Aorta (tissue), 5 donors: ENCODE results near the gene B3GAT3. TPM values are rescaled to one million over a fixed set of nuclear protein-coding genes. Genes with fewer than 3 reads are reported as not detected.
A peak's percentile ranks its signal among the peaks of the same experiment; 100 is the strongest.

Experiments
- ATAC-seq: fragments of 200-7000 bp; cut with Tn5 transposase; one replicate; pipeline ENCODE4 v1.9.1; 2022; ENCODE audit warnings: moderate library complexity; ENCODE audit not compliant: low FRiP score
- DNase-seq, 2 donors: peaks; one replicate each; pipeline ENCODE4 v3.0.0-alpha.2; 2020
- H3K27ac ChIP-seq, 2 donors: one replicate each; pipeline ENCODE4 v1.5.1; 2013; ENCODE audit warnings: low read length in 2 of 2, mild to moderate bottlenecking in 2 of 2, moderate library complexity in 2 of 2, control low read depth in 1 of 2, inconsistent platforms in 1 of 2, low read depth in 1 of 2
- H3K27me3 ChIP-seq, 2 donors: one replicate each; pipeline ENCODE4 v1.6.1; 2013; ENCODE audit warnings: control low read depth in 1 of 2, low read length in 1 of 2, mild to moderate bottlenecking in 1 of 2, moderate library complexity in 1 of 2; ENCODE audit not compliant: insufficient read depth in 2 of 2, control insufficient read depth in 1 of 2
- H3K36me3 ChIP-seq, 2 donors: one replicate each; pipeline ENCODE4 v1.6.1; 2013; ENCODE audit warnings: control low read depth in 1 of 2, low read length in 1 of 2, mild to moderate bottlenecking in 1 of 2; ENCODE audit not compliant: insufficient read depth in 2 of 2, control insufficient read depth in 1 of 2
- H3K4me1 ChIP-seq, 2 donors: one replicate each; pipeline ENCODE4 v1.6.1; 2013; ENCODE audit warnings: low read length in 2 of 2, control low read depth in 1 of 2, mild to moderate bottlenecking in 1 of 2, moderate library complexity in 1 of 2; ENCODE audit not compliant: insufficient read depth in 2 of 2, control insufficient read depth in 1 of 2
- H3K4me3 ChIP-seq, 2 donors: one replicate each; pipeline ENCODE4 v1.5.1; 2013; ENCODE audit warnings: low read length in 2 of 2, control low read depth in 1 of 2, mild to moderate bottlenecking in 1 of 2
- H3K9me3 ChIP-seq: one replicate; pipeline ENCODE4 v1.6.1; 2013; ENCODE audit warnings: mild to moderate bottlenecking, low read length; ENCODE audit not compliant: control insufficient read depth
- whole genome bisulfite sequencing, 2 donors: extraction: QIAGEN DNeasy Blood & Tissue Kit; methylation state at CpG; one replicate each; pipeline ENCODE4 v1.1.7; 2013; 5-methylcytosine and 5-hydroxymethylcytosine counted together
- intact Hi-C, 2 donors: fragments of 100-400 bp; cut with DNase I; formaldehyde crosslinking; loops; one replicate each; pipeline versions ENCODE4 v1.14.2 to v1.15.0; 2022
- polyA plus RNA-seq, 2 donors: library from polyadenylated mRNA; stranded (reverse); fragments of 200-250 nt; gene quantifications; one replicate each; pipeline ENCODE4 v1.2.3, GENCODE V29; 2013
- total RNA-seq, 2 donors: library from RNA; stranded (reverse); fragmentation: NEBNext Ultra II Directional; extraction: Animal tissue kit (Norgen Biotek cat#: 25700); gene quantifications; one replicate each; pipeline ENCODE4 v1.2.1, GENCODE V29; 2021
- donor health status: healthy with polysubstance abuse.
- donor health status: Bipolar disorder and iron deficiency.
- donor health status: DM: no; HTN: no; CAD: no.
- donor health status: DM: no; HTN: no; CAD: no.
- donor health status: DM: yes; HTN: yes; CAD: no.

B3GAT3 gene
- total and polyA plus RNA-seq, 4 donors = 12.6 to 45.2 (median 33.2) TPM

GRCh38 chr11:62579252-62579651 is 42.5 kb downstream of the B3GAT3 start:
- Histone ChIP-seq H3K9me3 (no peaks in the 10 kb centered on the region), H3K36me3 (no peaks in the 10 kb centered on the region), H3K4me3 (no peak overlapping the region), H3K27me3 (no peaks in the 10 kb centered on the region), H3K4me1 (no peaks in the 10 kb centered on the region), H3K27ac (no peak overlapping the region)
- 80 to 86% methylated on average over 2 of the region's 2 CpGs for WGBS, 2 donors
- DNase-seq (no peak), ATAC-seq (no peak)
- intact Hi-C loops = no loop called here

GRCh38 chr11:62578541-62578940 is 43.2 kb downstream of the B3GAT3 start:
- Histone ChIP-seq H3K27me3 (no peaks in the 10 kb centered on the region), H3K4me3 (no peak overlapping the region), H3K36me3 (no peaks in the 10 kb centered on the region), H3K9me3 (no peaks in the 10 kb centered on the region), H3K4me1 (no peaks in the 10 kb centered on the region), H3K27ac (no peak overlapping the region)
- ATAC-seq (no peak), DNase-seq (no peak)
- 94 to 96% methylated on average over 11 of the region's 11 CpGs for WGBS, 2 donors
- intact Hi-C loops = no loop called here

- H3K4me3 ChIP-seq = no peak overlapping the region
- 77% methylated on average over 12 of the region's 12 CpGs for WGBS, 2 donors
- H3K36me3 ChIP-seq = no peaks in the 10 kb centered on the region
- H3K4me1 ChIP-seq = no peaks in the 10 kb centered on the region
- no peak overlapping the region for H3K27ac ChIP-seq
- H3K9me3 ChIP-seq = no peaks in the 10 kb centered on the region
- no peak for ATAC-seq
- intact Hi-C loops = no loop called here
- H3K27me3 ChIP-seq = no peaks in the 10 kb centered on the region
- DNase-seq = no peak
Measured at GRCh38 chr11:62577046-62577714, 44.6 kb downstream of the B3GAT3 start.

DNA sequence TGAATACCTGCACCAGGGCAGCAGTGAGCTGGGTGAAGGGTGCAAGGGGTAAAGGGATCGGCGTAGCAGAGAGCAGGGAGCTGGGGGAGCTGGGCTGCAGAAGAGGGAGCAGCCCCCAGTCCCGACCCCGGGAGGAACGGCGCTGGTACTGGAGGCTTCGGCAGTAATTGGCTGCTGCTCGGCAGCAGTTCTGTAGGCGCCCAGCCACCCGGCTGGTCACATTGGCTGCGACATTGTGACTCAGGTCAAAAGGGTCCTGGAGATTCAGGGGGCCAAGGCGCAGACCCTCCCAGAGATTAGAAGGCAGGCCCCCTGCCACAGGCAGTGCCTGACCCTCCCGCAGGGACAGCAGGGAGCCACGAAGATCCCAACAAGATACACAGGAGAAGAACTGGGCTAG is 45.9 kb downstream of the B3GAT3 start:
- no peak overlapping the region for H3K27ac ChIP-seq
- 84 to 88% methylated on average over 14 of the region's 14 CpGs for WGBS, 2 donors
- no peaks in the 10 kb centered on the region for H3K4me1 ChIP-seq
- intact Hi-C loops = no loop called here
- no peak overlapping the region for H3K4me3 ChIP-seq
- no peaks in the 10 kb centered on the region for H3K27me3 ChIP-seq
- no peaks in the 10 kb centered on the region for H3K9me3 ChIP-seq
- H3K36me3 ChIP-seq = peaks cover 0 to 5% of the 10 kb centered on the region in 2 donors
- no peak for ATAC-seq
- peak in 1 of 2 donors; percentile 42 for DNase-seq

- Histone ChIP-seq H3K4me1 (no peaks in the 10 kb centered on the region), H3K4me3 (peak overlapping the region; percentile 24 to 52), H3K27ac (peak overlapping the region in 1 of 2 donors; percentile 34), H3K9me3 (no peaks in the 10 kb centered on the region), H3K27me3 (no peaks in the 10 kb centered on the region), H3K36me3 (peaks cover 0 to 5% of the 10 kb centered on the region in 2 donors)
- intact Hi-C loops = no loop called here
- ATAC-seq (no peak), DNase-seq (peak in 1 of 2 donors; percentile 56)
- 13% methylated on average over 17 of the region's 17 CpGs for WGBS, 2 donors
Measured at GRCh38 chr11:62575156-62575555, 46.6 kb downstream of the B3GAT3 start.

- Histone ChIP-seq H3K27ac (peak overlapping the region; percentile 3 to 90), H3K36me3 (peaks cover 0 to 5% of the 10 kb centered on the region in 2 donors), H3K4me3 (peak overlapping the region; percentile 24 to 52), H3K27me3 (no peaks in the 10 kb centered on the region), H3K9me3 (no peaks in the 10 kb centered on the region), H3K4me1 (no peaks in the 10 kb centered on the region)
- DNase-seq (peak; percentile 68 to 81), ATAC-seq (peak; percentile 40)
- WGBS, 2 donors = 0% methylated on average over 33 of the region's 33 CpGs
- intact Hi-C loops = no loop called here
Measured at GRCh38 chr11:62574363-62575071, 47.3 kb downstream of the B3GAT3 start.

DNA sequence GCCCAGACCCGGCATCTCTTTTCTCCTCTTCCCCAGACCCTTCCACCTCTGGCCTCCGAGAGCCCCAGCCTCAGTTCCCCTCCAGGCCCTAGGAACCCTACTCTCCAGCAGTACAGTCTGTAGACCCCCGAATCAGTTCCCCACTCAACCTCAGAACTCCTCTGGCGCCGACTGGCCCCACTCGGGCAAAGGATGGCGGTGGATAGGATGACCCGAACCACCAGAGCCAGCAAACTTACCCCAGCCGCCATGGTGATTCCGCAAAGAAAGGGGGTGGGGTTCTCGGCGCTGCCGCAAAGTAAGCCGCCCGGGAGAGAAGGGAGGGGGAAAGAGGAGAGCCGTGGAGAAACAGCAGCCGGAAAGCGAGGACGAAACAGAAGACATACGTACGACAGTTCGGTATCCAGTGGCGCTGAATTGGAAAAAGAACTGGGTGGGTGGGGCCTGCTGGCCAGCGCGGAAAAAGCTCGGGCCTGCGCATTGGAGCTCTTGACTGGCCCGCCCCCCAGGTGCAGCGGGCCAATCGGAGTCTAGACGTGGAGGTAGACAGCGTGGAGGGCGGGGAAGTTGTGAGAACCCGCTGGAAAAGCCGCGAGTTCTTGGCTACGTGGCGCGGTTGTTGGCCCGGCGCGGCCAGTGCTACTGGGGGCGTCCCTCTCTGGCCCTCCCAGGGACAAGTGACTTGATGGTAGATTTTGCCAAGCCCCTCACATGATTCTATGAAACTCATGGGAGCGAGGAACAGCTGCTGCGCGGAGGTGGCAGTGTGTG is 48.0 kb downstream of the B3GAT3 start, which contains the start of gene EEF1G:
EEF1G (minus strand) TSS at position 300 of the 771 bp plus-strand sequence; CDS start at position 251, 49 bp downstream.
- Histone ChIP-seq H3K4me1 (no peaks in the 10 kb centered on the region), H3K4me3 (peak within 1 kb of the TSS; percentile 82 to 92), H3K9me3 (no peaks in the 10 kb centered on the region), H3K27ac (peak within 1 kb of the TSS; percentile 3 to 90), H3K36me3 (peaks cover 0 to 5% of the 10 kb centered on the region in 2 donors), H3K27me3 (no peaks in the 10 kb centered on the region)
- intact Hi-C loops = no loop called here
- peak; percentile 99 for DNase-seq
- 0% methylated on average over 46 of the region's 46 CpGs for WGBS, 2 donors
- peak; percentile 98 for ATAC-seq

DNA sequence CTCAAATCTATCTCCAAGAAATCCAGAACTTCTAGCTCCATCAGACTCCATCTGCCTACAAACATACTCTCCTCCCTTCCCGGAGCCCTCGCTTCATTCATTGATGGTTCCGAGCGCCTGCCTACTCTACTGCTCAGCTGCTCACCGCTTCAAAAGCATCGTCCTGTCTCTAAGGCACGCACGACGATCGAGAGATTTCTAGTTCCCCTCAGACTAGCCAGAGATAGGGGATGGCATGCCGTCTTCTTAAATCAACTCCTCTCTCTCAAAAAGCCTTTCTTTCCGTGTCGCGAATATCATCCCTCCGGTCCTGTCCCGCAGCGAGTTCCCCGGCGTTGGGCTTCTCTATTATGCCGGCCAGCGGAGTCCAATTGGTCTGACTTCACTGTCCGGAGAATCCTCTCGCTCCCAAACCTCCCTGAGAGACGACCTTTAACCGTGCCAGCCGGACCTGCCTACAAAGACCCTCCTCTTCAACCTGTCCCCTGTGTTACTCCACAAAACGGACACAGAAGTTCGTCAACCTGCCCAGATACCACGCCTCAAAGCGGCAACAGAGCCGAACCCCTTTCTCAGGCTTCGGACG is 48.7 kb downstream of the B3GAT3 start:
- no peak for DNase-seq
- H3K4me1 ChIP-seq = no peaks in the 10 kb centered on the region
- 0 to 1% methylated on average over 33 of the region's 33 CpGs for WGBS, 2 donors
- H3K27ac ChIP-seq = peak overlapping the region in 1 of 2 donors; percentile 79
- H3K4me3 ChIP-seq = peak overlapping the region; percentile 82 to 92
- no peaks in the 10 kb centered on the region for H3K27me3 ChIP-seq
- H3K9me3 ChIP-seq = no peaks in the 10 kb centered on the region
- ATAC-seq = no peak
- intact Hi-C loops = no loop called here
- H3K36me3 ChIP-seq = peaks cover 0 to 5% of the 10 kb centered on the region in 2 donors
